Activated gamma-delta T cell (primary cell): ENCODE data around the gene WIZ.
A peak's percentile ranks its signal among the peaks of the same experiment; 100 is the strongest.
"Not testable (repeated sequence)": the region's sequence is repeated elsewhere in the genome, so short reads cannot be mapped to it uniquely, and the experiment has no call there.

ENCODE experiments used
- DNase-seq: peaks from one replicate; lab custom pipeline; 2025; lab: John Stamatoyannopoulos, UW

The WIZ gene

DNA sequence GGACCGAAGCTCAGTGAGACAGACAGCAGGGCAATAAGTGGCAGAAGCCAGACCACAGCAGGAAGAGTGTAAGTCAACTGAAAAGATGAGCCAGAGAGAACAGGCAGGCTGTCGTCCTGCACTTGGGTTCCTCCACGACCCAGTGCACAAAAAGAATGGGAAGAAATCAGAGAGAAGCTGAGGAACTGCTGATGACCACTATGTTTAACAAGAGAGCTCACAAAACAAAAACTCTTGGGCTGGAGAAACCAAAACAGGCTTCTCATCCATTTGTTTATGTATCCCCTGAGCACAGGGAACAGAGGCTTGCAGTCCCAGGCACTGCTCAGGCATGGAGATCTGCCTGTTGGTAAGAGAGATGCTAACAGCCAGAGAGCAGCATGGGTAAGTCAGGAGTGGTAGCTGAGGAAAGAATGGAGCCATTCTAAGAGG is 45.0 kb downstream of the WIZ start:
- DNase-seq: no peak

- DNase-seq: no peak
Observed at GRCh38 chr19:15404097-15404779, 45.5 kb downstream of the WIZ start.

- DNase-seq: no peak
Observed at GRCh38 chr19:15403151-15403531, 46.6 kb downstream of the WIZ start.

DNA sequence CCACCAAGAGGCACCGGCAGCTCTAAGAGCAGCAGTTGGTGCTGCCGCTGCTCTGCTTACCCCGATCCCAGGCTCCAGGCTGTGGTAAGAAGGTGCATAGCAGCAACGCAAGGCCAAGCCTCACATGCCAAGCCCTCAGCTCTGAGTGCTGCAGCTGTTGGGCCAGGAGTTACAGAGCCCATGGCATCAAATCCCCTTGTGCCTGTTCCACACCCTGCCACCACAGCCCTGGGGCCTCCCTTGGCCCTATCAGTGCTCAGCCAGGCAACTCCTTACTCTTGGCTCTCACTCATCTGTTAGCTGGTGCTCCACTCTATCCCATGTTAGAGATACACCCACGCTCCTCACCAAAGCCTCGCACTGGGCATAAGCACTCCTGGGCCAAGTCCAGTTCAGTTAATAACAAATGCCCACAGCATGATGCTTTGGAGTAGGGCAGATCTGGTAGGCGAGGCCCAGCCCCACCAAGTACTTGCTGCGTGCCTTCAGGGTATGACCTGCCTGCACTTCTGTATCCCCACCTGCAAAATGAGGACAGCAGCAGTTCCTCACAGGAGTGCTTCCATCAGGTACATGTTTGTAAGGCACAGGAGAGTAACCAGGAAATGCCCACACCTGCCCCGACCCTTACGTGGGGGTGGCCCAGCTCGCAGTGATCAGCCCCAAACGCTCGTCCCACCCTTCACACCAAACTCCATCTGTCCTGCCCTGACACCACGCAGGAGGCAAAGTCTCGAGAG is 47.2 kb downstream of the WIZ start:
- no peak for DNase-seq

GRCh38 chr19:15401397-15401710 is 48.4 kb downstream of the WIZ start:
- no peak for DNase-seq

DNA sequence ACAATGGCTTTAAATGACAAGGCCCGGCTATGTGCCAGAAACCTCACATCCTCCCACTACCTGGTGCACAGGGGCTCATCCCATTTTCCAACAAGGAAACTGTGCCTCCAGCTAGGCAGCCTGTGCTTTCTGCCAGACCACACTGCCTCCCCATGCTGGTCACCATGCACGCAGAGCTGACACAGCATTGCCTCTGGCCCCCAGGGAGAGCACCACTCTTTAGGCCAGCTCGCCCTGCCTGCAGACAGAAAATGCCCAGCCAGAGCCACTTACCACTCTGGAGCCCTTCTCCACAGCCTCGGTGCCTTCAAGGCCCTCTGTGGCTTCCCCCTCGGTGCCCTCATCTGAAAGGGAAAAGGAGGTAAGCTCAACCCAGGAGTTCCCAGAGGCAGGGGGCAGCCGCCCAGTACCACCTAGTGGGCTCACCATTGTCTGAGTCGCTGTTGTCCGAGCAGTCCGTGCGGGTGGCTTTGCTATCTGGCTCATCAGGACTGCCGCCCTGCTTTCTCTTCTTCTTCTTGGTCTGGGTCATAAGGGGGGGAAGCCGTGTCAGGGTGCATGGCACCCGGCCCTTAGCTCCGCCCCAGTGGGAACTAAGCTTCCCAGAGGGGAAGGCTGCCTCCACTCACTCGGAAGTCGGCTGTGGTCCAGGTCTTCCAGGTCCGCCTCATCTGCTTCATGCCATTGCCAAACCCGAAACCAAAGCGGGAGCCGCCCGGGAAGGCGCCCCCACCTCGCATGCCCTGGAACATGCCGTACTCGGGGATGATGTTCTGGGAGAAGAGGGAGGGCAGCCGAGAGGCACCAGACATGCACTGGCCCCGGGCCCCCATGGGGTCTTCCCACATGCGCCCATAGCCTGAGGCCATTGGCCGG is 49.0 kb downstream of the WIZ start:
- DNase-seq: no peak

DNA sequence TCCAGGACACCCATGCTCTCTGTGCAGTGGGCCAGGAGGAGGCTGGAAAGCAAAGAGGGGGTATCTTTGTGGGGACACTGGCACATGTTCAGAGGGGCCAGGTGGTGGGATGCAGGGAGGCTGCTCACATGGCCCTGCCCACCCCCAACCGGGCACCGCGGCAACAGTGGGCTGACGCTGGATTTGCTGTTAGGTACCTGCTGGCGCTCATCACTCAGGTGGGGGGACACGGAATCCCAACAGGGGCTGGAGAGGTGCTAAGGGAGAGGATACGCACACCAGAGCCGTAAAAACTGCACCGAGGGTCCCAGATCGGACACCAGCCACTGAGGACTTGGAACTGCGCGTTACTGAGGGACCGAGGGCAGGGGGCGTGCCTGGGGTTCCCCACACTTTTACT is 50.1 kb downstream of the WIZ start:
- no peak for DNase-seq

DNA sequence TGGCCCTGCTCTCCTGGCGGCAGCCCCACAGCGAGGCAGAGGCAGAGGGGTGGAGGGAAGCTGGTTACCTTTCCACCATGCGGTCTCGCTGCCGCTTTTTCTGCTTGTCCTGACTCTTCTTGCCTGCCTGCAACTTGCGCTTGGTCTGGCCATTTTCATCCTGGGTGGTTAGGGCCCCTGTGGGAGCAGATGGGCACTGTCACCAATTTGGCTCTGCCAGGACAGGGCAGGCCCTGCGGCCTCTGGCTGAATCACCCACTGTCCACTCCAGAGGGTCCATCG is 50.6 kb downstream of the WIZ start:
- DNase-seq: no peak

DNA sequence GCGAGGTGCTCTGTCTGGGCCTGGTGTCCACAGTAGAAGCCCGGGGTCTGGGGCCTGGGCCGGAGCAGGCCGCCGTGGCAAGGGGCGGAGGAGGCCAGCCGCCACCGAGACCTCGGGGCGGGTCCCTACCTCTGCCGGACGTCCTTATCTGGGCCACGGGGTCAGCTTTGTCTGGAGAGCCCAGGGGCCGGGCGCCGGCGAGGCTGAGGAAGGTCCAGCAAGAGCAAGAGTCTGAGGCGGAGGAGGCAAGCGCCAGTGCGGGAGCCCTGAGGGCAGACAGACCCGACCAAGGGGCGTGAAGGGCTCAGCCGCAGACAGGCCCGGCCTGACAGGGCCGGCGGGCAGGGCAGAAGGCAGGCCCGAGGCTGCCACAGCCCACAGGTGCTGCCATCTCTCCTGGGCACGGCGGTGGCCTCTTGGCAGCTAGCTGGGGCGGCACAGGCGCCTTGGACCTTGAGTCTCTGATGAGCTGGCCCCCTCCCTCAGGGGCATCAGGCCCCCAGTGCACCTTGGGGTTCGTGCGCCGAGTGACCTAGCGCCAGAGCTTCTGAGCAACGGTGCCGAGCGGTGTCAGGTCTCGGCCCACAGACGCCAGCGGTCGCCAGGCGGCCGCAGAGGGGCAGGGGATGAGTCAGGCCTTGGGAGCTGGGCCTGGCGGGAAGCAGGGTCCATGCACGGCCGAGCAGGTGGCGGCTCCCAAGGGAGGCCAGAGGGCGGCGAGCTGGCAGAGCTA is 51.1 kb downstream of the WIZ start:
- DNase-seq: no peak

- DNase-seq: no peak
Observed at GRCh38 chr19:15397782-15398181, 52.0 kb downstream of the WIZ start.

- DNase-seq: no peak
Observed at GRCh38 chr19:15397236-15397635, 52.5 kb downstream of the WIZ start.

DNA sequence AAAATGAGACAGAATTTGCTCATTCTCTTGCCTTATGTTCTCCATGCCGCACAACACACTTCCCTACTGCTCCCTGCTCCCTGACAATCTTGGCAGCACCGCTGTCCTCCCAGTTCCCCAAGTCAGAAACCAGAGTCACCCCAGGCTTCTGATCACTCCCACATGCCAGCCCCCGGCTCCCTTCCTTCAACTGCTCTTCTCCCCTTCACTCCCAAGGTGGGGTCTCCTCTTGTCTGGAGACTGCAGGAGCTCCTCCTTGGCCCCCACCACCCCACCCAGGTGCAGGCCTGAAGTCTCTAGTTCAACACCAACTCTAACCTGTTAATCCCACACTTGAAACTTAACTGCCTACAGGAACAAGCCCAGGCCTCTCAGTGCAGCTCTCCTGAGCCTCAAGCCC is 53.3 kb downstream of the WIZ start:
- no peak for DNase-seq

DNA sequence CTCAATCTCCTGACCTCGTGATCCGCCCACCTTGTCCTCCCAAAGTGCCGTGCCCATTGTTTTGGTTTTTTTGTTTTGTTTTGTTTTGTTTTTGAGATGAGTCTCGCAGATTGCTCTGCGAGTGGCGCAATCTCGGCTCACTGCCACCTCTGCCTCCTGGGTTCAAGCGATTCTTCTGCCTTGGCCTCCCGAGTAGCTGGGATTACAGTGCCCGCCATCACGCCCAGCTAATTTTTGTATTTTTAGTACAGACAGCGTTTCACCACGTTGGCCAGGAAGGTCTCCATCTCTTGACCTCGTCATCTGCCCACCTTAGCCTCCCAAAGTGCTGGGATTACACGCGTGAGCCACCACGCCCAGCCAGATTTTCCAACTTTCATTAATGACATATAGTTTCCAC is 54.5 kb downstream of the WIZ start:
- not testable (repeated sequence) for DNase-seq

GRCh38 chr19:15394426-15394825 is 55.3 kb downstream of the WIZ start:
- DNase-seq: no peak

GRCh38 chr19:15393963-15394362 is 55.8 kb downstream of the WIZ start:
- DNase-seq: no peak

- DNase-seq: no peak
Observed at GRCh38 chr19:15390814-15391213, 58.9 kb downstream of the WIZ start.

DNA sequence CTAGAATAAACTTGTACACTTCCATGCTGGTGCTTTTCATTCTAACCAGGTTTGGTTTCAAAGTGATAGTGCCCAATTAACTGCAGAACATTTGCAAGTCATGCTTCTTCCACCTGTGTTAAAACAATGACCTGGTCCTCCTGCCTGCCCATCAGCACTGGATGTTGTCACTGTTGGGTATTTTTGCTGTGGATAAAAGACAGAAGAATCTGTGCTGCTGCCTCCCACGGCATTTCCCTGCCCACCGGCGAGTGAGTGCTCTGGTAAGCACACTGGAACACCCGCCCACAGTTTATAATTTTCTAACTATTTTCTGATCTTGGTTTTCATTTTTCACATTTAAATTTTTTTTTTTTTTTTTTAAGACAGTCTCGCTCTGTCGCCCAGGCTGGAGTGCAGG is 67.9 kb downstream of the WIZ start:
- no peak for DNase-seq

- no peak for DNase-seq
Observed at GRCh38 chr19:15381429-15381828, 68.3 kb downstream of the WIZ start.

DNA sequence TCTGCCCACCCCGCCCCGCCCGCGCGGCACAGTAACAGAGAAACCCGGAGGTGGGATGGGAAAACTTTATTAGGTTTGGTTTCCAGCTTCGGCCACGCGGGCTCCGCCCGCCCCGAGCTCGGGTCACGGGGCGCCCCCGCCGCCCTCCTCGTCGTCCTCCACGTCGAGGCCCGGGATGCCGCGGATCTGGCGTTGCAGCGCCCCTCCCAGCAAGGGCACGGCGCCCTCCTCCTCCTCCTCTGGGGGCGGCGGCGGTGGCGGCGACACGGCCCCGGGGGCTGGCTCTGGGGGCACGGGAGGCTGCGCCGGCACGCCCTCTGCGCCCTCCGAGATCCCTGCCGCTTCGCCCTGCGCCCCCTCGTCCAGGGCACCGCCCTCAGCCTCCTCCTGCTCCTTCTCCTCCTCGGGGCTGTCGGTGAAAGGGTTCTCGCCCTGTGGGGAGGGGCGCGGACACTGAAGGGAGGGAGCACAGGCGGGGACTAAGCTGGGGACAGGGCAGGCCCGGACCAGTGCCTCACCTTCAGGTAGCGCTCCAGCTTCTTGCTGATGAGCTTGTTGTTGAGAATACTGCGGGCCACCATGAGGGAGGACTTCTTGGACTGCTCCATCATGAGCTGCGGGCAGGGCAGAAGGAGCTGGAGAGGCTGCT is 69.6 kb downstream of the WIZ start:
- DNase-seq: no peak

DNA sequence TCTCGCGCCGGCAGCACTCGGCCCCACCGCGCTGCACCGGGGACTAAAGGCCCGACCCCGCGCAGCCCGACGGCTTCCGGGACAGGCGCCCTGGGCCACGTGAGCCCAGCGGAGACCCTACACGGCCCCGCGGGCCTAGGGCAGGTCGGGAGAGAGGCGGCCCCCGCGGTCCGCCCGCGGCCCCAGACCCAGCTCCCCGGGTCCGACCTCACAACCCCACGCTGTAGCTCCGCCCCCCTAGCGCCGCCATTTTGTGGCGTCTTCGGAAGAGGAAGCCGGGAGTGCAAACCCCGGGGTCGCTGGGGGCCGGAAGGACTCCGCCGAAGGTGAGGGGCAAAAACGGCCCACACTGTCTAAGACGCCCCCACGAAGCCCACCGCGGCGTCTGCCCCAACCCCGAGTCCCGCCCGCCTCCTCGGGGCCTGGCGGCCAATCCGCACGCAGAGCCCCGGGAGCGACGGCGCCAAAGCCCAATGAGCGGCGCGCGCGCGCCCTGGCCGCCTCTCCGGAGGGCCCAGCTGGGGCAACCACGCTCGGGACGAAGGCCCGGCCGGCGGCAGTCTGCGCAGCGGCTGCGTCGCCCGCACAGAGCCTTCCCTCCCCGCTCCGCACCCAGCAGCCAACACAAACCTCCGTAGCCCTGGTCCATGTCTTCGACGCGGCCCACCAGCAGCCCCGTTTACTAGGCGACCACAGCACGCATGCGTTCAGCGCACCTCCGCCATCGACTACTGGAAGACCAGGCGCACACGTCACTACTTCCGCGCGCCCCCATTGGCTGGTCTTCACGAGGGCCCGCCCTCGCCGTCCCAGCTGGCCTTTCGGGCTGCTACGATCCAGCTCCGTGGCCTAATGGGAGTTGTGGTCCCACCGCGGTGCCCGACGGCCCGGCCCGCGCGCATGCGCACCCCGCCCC is 70.4 kb downstream of the WIZ start, which contains the start of gene AKAP8:
Gene AKAP8, minus strand, starts transcription at position 705 of the 916 bp plus-strand sequence. Its CDS starts 56 bp downstream, at position 649.
- DNase-seq: peak; percentile 96
